ENCODE measurements around the gene SPRR2F. TPM values are rescaled to one million over a fixed set of nuclear protein-coding genes. Genes with fewer than 3 reads are reported as not detected.

Gene SPRR2F
- total and polyA plus RNA-seq, 9 of the 15 experiments (the other 6 are each of a cell fraction or from before 2014, with no cell fraction given) = 0.22 to 2.0 (median 0.41) TPM; not detected in 4

DNA sequence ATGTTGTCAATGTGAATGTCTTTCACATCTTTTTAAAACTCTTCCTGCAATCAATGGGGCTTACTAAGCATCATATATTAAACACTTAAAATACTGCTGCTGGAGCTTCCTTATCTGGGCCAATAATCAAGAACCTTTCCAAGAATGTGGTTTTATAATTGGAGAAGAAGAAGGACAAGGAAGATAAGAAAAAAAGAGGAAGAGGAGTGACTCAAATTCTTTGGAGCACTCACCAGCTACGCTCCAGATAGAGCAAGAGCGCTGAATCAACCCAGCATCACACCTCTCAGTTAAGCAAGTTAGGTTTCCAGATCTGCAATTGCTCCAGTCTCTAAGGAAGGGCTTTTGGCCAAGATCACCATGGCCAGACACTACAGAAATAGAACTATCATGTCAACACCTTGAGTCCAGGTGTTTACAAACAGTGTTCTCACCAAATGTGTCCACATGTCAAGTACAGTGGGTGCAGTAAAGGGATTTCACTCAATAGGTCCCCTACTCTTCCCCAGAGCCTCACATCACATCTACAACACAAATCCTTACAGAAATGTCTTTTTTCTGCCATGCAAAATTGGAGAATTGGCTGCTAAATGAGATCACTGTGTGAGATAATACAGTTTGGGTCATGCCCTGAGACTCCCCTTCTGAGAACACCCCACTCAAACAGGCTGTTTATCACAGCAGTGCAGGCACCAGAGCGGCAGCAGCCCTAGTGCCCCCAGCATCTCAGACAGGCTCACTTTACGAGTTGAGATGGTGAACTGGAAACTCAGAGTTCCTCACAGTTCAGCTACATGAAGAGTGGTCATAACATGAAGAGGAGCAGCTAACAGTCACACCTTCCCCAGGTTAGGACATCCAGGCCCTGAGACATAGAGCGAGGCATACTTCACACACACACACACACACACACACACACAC, 40.2 kb downstream of the SPRR2F start (continued):
- no peak for TF ChIP-seq REST (IDR thresholded peaks at IDR 0.05; ENCODE audit: borderline replicate concordance)
- no peak for TF ChIP-seq REST (CRISPR knock-in tag; IDR thresholded peaks at IDR 0.05; ENCODE audit: low read depth)
- TF ChIP-seq, protein P1, sequence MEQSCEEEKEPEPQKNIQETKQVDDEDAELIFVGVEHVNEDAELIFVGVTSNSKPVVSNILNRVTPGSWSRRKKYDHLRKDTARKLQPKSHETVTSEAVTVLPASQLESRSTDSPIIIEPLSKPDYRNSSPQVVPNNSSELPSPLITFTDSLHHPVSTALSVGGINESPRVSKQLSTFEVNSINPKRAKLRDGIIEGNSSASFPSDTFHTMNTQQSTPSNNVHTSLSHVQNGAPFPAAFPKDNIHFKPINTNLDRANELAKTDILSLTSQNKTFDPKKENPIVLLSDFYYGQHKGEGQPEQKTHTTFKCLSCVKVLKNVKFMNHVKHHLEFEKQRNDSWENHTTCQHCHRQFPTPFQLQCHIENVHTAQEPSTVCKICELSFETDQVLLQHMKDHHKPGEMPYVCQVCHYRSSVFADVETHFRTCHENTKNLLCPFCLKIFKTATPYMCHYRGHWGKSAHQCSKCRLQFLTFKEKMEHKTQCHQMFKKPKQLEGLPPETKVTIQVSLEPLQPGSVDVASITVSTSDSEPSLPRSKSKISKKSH (CRISPR knock-in tag; IDR thresholded peaks at IDR 0.05) = no peak
- no peak for TF ChIP-seq MECOM (CRISPR knock-in tag; IDR thresholded peaks at IDR 0.05)
- TF ChIP-seq, protein P2, sequence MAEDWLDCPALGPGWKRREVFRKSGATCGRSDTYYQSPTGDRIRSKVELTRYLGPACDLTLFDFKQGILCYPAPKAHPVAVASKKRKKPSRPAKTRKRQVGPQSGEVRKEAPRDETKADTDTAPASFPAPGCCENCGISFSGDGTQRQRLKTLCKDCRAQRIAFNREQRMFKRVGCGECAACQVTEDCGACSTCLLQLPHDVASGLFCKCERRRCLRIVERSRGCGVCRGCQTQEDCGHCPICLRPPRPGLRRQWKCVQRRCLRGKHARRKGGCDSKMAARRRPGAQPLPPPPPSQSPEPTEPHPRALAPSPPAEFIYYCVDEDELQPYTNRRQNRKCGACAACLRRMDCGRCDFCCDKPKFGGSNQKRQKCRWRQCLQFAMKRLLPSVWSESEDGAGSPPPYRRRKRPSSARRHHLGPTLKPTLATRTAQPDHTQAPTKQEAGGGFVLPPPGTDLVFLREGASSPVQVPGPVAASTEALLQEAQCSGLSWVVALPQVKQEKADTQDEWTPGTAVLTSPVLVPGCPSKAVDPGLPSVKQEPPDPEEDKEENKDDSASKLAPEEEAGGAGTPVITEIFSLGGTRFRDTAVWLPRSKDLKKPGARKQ (CRISPR knock-in tag; IDR thresholded peaks at IDR 0.05) = no peak
- TF ChIP-seq ZBTB5 (IDR thresholded peaks at IDR 0.05) = no peak
- no peak for TF ChIP-seq HIVEP1 (CRISPR knock-in tag; IDR thresholded peaks at IDR 0.05)
- TF ChIP-seq ETS2 (tag; IDR thresholded peaks at IDR 0.05; ENCODE audit: borderline replicate concordance, poor library complexity, severe bottlenecking) = no peak
- no peak for TF ChIP-seq ZBTB33 (CRISPR knock-in tag; IDR thresholded peaks at IDR 0.05)
- no peak for TF ChIP-seq ZNF57 (CRISPR knock-in tag; IDR thresholded peaks at IDR 0.05)

All from K562 (cell line).